ENCODE data around the gene GAS7.

DNA sequence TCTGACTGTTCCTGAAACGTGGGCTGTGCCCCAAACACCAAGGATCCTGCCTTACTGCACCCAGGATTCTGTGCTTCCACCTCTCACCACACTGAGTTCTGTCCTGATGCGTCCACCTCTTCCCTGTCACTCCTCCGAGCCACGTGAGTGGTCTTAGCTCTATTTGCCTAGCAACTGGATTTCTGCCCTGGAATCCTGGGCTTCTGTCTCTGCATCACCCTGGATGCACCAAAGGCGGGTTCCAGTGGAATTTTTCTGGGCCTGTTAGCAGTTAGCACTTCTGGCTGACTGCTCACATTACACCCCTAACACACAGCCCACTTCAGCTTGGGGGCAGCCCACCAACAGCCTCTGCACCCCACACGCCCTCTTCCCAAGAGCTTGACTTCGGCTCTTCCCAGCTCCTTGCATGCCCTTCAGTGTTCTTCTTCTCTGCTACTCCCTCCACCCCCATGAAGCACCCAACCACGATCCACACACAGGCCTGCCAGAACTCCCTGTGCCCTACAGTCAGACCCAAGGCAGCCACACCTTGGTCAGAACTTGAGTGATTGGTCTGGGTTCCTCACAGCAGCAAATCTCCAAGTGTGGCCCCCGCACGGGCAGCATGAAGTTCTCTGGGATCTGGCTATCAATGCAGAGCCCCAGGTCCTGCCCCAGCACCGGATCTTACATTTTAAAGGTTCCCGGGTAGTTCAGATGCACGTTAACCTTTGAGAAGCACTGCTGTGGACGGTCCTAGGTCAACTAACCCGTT, 163.5 kb downstream of the GAS7 start:
- TF ChIP-seq, protein P1, sequence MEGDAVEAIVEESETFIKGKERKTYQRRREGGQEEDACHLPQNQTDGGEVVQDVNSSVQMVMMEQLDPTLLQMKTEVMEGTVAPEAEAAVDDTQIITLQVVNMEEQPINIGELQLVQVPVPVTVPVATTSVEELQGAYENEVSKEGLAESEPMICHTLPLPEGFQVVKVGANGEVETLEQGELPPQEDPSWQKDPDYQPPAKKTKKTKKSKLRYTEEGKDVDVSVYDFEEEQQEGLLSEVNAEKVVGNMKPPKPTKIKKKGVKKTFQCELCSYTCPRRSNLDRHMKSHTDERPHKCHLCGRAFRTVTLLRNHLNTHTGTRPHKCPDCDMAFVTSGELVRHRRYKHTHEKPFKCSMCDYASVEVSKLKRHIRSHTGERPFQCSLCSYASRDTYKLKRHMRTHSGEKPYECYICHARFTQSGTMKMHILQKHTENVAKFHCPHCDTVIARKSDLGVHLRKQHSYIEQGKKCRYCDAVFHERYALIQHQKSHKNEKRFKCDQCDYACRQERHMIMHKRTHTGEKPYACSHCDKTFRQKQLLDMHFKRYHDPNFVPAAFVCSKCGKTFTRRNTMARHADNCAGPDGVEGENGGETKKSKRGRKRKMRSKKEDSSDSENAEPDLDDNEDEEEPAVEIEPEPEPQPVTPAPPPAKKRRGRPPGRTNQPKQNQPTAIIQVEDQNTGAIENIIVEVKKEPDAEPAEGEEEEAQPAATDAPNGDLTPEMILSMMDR (IDR thresholded peaks at IDR 0.05; ENCODE audit: insufficient read depth, low read depth, low read length): no peak
- TF ChIP-seq EZH2 (IDR thresholded peaks at IDR 0.05; ENCODE audit: insufficient read depth, low read length): no peak
